D721Med (cell line): ENCODE data around the gene DUSP22.

Experiments
- DNase-seq: peaks from one replicate; pipeline ENCODE4 v3.0.0; 2011; ENCODE audit warnings: low spot score; ENCODE audit not compliant: insufficient read length
- FAIRE-seq: peaks from 2 replicates; lab custom pipeline; 2011; peaks lifted over from hg19 to GRCh38; lab: Jason Lieb, UNC
- TF ChIP-seq, protein P1 (sequence below): IDR thresholded peaks from 2 replicates; pipeline ENCODE4 v1.5.1; 2012; ENCODE audit warnings: mild to moderate bottlenecking, control low read depth; ENCODE audit not compliant: insufficient read depth; ENCODE audit errors: missing control alignments

Gene DUSP22

DNA sequence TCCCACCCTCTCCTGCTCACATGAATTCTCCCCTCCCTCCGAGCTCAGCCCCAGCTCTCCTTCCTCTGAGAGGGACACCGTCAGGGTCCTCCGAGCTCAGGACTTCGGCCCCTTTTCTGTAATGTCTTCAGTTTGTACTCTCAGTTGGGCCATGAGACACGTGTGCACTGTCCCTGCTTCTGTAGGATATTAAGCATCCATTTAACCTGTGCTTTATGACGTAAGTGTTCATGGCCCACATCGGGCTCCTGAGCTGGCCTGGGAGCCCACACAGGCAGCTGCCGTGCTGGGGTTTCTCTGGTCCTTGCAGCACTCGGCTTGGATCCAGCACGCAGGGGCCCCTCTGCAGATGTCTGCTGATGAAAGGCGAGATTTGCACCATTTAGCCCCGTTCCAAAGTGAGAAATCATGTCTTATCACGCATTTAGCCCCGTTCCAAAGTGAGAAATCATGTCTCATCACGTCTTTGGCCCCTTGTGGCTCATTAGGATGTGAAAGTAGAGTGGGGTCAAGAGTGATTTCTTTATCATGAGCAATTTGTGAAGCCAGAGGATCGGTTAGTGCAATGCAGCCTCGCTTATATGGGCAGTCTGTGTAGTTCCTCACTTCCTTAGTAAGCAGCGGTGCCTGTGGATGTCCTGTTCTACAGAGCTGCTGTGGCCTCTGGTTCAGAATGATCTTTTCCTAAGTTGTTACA is 25.3 kb downstream of the DUSP22 start:
- FAIRE-seq: no peak
- TF ChIP-seq, protein P1, sequence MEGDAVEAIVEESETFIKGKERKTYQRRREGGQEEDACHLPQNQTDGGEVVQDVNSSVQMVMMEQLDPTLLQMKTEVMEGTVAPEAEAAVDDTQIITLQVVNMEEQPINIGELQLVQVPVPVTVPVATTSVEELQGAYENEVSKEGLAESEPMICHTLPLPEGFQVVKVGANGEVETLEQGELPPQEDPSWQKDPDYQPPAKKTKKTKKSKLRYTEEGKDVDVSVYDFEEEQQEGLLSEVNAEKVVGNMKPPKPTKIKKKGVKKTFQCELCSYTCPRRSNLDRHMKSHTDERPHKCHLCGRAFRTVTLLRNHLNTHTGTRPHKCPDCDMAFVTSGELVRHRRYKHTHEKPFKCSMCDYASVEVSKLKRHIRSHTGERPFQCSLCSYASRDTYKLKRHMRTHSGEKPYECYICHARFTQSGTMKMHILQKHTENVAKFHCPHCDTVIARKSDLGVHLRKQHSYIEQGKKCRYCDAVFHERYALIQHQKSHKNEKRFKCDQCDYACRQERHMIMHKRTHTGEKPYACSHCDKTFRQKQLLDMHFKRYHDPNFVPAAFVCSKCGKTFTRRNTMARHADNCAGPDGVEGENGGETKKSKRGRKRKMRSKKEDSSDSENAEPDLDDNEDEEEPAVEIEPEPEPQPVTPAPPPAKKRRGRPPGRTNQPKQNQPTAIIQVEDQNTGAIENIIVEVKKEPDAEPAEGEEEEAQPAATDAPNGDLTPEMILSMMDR: no peak
- DNase-seq: no peak

DNA sequence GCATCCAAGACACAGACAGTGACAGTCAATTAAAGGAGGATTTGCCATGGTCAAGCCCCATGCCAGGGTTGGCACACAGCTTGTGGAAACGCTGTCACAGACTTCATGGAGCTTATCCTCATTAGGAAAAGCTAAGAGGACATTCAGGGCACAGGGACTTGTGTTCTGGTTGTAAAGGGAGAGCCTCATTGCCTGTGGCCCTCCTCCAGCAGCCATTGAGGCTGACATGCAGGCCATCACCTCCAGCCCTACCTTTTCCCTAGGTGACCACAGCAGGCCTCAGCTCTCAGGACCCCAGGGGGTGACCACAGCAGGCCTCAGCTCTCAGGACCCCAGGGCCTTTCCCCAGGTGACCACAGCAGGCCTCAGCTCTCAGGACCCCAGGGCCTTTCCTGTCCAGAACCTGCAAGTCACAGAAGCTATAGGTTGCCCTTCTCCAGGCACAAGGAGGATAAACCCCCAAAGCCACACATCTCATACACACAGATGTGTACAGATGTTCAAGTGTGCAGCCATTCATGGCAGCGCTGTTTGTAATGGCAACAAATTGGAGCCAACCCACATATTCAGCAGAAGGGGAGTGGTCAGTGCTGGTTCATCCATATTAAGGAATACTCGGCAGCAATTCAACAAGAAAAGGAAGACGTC is 26.1 kb downstream of the DUSP22 start:
- TF ChIP-seq, protein P1: no peak
- DNase-seq (no peak), FAIRE-seq (no peak)

DNA sequence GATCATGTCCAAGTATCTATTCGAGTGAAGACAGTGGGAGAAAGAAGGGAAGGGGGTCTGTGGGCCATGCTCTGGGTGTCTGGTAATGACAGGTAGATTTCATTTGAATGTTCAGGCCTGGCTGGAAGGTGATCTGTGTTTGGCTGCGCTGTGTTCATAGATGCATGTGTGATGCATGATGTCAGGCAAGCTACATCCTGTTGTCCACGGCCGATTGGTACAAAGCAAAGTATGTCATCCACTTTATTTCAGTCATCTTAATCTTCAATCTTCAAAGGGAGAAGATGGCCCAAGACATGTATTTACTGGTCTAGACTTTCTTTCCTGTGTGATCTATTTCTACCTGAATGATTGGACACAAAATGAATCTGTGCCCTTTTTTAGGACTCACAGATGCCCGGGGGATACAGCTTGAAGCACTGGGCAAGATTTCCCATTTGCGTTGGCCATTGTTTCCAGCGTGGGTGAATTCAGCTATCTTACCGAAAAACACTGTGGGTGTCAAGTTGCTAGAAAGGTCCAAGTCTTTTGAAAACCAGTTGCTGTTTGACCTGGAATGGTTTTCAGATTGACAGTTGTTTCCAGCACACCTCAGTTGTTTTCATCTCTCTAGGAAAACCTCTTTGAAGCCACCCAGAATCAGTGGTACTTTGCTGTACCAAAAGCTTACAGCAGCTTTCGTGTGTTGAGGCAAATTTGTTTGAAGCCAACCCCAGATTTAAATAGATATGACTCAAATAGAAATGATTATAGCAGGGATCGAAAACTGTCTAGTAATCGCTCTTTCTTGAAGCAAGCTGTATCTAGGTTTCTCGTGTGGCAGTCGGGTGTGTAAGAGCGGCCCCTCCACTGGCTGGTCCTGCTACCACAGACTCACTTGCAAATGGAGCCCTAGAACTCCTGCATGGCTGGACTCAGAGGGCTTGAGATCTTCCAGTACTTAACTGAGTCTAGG is 27.2 kb downstream of the DUSP22 start:
- FAIRE-seq (no peak), DNase-seq (no peak)
- TF ChIP-seq, protein P1: no peak

DNA sequence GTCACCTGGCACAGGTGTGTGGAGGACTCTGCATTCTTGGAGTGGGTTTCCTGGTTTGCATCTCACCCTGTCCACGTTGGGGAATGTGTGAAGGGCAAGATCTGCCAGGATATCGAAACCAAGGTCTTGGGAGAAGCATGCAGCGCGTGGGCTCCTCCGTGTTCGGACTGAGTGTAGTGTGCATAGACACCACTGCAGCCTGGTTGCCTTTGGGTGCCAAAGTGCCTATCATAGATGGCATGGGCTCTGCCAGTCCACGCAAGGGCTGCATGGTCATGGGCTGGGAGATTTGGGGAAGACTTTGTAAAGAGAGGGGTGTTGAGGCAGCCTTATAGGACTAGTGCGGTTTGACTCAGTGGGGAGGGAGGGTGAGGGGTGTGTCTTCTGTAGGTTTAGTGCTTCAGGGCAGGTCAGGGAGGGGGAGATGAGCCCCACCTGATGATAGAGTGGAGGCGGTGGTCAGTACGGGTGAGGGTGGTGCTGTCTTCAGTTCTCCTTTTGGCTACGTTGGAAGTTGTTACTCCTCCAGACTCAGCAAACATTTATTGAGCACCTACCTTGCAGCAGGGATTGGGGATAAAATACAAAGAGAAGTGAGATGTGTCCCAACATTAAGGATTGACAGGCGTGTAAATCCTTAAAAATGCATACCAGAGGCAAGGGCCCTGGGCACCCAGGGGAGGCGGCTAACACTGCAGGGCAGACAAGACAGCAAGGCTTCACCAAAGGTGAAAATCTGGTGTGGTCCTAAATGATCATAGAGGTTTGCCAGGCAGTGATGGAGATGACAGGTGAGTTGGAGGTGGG is 28.3 kb downstream of the DUSP22 start:
- FAIRE-seq (no peak), DNase-seq (no peak)
- TF ChIP-seq, protein P1: no peak

DNA sequence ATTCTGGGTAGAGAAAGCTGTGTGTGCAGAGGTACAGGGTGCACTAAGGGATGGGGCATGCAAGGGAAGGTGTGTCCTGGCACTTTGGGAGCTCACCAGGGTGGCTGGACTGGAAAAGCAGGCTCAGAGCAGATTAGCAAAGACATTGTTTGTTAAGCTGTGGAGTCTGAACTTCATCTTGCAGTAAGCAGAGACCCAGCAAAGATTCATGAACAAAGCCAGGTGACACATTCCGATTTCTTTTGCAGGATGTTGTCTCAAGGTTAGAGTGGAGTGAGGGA is 28.8 kb downstream of the DUSP22 start:
- DNase-seq: no peak
- FAIRE-seq: no peak
- TF ChIP-seq, protein P1: no peak

DNA sequence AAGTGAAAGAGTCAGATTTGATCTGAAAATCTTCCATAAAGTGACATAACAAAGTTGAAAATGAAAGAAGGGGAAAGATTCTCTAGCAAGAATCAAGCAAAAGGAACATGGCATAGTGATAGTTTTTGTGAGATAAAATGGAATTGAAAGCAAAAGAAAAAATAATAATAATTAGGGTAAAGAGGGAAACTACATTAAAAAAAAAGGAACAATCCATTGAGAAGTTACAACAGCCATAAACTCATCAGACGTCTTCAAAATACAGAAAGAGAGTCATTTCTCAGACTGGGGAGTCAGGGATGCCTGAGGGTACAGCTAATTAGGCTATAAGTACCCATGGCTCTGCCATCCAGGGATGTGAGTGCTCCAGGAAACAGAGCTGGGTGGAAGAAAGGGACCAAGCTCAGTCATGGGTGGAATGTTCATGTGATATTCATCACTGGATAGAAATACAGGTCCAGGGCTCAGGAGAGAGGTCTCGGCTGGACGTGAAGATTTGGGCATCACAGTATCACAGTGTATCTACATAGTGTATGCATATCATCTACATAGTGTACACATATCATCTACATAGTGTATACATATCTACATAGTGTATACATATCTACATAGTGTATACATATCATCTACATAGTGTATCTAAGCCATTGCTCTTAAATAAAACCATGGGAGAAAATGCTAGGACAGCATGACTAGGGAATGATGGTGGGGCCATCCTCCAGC is 29.4 kb downstream of the DUSP22 start:
- FAIRE-seq (no peak), DNase-seq (no peak)
- TF ChIP-seq, protein P1: no peak
